GF-D8 (cell line): ENCODE results near the gene PCAT7.
"Not testable (repeated sequence)": the region's sequence is repeated elsewhere in the genome, so short reads cannot be mapped to it uniquely, and the experiment has no call there.

ENCODE experiments used
- DNase-seq: peaks from one replicate; lab custom pipeline; 2025; lab: John Stamatoyannopoulos, UW

PCAT7 gene

DNA sequence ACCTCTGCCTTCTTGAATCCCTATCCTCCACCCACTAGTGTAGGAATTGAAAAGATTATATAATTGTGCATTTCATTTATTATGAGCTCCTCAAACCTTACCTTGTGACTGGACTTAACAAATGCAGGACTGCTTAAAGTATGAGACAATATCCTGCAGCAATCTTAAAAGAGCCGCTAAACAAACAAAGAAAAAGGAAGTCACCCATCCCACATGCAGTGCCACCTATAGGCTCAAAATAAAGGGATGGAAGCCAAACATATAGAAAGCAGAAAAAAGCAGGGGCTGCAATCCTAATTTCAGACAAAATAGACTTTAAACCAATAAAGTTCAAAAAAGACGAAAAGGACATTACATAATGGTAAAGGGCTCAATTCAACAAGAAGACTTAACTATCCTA, 8.7 kb downstream of the PCAT7 start:
- DNase-seq = peak; percentile 23

DNA sequence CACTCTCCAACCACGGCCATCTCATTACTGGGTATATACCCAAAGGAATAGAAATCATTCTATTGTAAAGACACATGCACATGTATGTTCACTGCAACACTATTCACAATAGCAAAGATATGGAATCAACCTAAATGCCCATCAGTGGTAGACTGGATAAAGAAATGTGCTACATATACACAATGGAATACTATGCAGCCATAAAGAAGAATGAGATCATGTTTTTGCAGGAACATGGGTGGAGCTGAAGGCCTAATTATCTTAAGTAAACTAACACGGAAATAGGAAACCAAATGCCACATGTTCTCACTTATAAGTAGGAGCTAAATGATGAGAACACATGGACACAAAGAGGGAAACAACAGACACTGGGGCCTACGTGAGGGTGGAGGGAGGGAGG, 9.4 kb downstream of the PCAT7 start:
- not testable (repeated sequence) for DNase-seq

DNA sequence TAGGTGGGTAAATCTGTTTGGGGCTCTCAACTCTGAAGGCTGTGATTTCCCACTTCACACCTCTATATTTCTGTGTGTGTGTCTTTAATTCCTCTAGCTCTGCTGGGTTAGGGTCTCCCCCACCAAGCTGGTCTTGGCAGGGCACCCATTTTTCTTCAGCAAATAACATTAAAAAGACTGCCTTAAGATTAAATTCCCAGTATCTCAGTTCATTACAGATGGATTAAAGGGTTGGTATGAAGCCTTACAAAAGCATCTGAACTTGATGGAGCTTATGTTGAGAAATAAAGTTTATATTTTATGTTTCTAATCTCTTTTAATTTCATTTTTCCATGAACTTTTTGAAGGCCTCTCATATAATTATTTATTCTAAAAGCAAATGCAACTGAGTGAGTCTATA, 11.7 kb downstream of the PCAT7 start:
- DNase-seq = no peak

DNA sequence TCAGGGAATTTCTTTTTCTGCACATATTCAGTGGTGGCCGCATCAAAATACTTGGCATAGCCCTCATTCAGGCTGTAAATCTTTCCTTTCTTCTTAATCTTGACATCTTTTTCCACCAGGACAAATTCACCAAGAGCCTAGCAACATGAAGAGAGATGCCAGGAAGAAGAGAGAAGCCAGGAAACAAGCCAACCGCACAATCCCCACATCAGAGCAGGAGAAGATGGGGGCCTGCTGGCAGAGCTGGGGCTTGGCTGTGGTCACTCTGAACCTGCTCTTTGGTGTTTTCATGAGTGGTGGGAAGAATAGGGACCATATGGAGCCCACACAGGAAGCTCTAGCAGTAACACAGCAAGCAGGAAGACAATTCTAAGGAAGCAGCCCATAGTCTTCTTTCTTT, 12.4 kb downstream of the PCAT7 start:
- no peak for DNase-seq

- no peak for DNase-seq
These were observed 13.5 kb downstream of the PCAT7 start for GRCh38 chr9:94568250-94568889.

GRCh38 chr9:94568972-94569712, 14.3 kb downstream of the PCAT7 start:
- DNase-seq = no peak

GRCh38 chr9:94576131-94576530, 21.2 kb downstream of the PCAT7 start:
- no peak for DNase-seq

GRCh38 chr9:94577036-94577435, 22.2 kb downstream of the PCAT7 start:
- no peak for DNase-seq

GRCh38 chr9:94577571-94577970, 22.7 kb downstream of the PCAT7 start:
- DNase-seq = no peak

GRCh38 chr9:94581728-94582127, 26.8 kb downstream of the PCAT7 start:
- no peak for DNase-seq

- no peak for DNase-seq
These were observed 29.7 kb downstream of the PCAT7 start for GRCh38 chr9:94584555-94584954.

- no peak for DNase-seq
These were observed 31.4 kb downstream of the PCAT7 start for GRCh38 chr9:94586316-94586715.

GRCh38 chr9:94586814-94587213, 31.9 kb downstream of the PCAT7 start:
- DNase-seq = no peak

GRCh38 chr9:94588681-94589080, 33.8 kb downstream of the PCAT7 start:
- DNase-seq = no peak

GRCh38 chr9:94591046-94591545, 36.2 kb downstream of the PCAT7 start:
- not testable (repeated sequence) for DNase-seq

- no peak for DNase-seq
These were observed 37.0 kb downstream of the PCAT7 start for GRCh38 chr9:94591876-94592275.

GRCh38 chr9:94592683-94593082, 37.8 kb downstream of the PCAT7 start:
- not testable (repeated sequence) for DNase-seq

DNA sequence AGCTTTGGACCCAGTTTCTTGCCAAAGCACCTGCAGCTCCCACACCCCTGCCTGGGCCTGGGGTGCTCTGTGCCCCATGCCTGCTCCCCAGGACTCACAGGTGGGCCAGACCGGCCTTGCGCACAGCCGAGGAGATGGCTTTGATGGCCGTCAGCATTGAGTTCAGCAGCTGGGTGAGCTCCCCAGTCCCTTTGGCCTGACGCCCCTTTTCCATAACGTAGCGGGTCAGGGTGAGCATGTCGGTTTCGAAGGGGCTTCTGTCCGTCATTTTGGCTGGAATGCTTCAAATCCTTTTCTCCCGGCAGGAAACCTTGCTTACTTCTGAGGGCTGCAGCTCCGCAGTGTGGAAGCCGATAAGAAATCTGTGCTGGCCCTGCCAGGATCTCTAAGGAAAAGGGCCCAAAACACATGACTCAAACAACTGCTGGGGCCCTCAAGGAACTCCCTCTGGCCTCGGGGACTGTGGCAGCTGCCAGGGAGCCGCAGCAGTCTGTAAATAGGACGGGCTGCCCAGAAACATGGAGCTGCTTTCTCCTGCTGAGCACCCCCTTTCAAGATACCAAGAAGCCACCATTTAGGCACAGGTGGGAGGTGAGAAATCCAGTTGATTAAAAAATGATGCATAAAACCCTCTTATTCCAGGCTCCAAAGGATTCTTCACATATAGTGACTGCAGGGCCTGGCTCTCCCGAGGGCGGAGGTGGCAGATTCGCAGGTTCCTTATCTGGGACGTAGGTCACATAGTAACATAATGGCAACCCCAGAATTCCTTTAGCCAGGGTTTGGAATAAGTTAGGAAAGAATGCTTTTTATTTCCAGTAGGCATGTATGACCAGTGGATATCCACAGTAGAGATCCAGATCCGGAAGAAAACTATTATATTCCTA, 38.8 kb downstream of the PCAT7 start, which contains the start of gene FBP2:
Gene FBP2, minus strand, starts transcription at position 366 of the 887 bp plus-strand sequence. Its CDS starts 98 bp downstream, at position 268.
- DNase-seq = no peak

GRCh38 chr9:94599102-94599501, 44.2 kb downstream of the PCAT7 start:
- no peak for DNase-seq

DNA sequence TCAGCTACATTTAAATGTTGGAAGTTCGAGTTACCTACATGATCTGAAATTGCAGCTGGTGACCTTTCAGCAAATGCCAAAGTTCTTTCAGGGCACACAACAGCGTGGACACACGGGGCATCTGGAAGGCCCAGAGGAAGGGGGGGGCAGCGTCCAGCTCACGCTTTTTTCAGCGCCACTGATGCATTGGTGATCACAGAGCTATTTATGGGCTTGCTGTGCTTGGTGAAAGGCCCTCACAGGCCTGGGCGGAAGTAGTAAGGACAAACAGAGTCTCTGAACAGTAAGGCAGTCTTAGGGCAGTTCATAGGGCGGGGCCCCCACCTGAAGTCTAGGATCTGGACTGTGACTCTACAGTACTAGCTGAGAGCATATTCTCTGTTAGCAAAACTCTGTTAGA, 45.4 kb downstream of the PCAT7 start:
- DNase-seq = no peak

- DNase-seq = no peak
These were observed 45.8 kb downstream of the PCAT7 start for GRCh38 chr9:94600715-94601114.

DNA sequence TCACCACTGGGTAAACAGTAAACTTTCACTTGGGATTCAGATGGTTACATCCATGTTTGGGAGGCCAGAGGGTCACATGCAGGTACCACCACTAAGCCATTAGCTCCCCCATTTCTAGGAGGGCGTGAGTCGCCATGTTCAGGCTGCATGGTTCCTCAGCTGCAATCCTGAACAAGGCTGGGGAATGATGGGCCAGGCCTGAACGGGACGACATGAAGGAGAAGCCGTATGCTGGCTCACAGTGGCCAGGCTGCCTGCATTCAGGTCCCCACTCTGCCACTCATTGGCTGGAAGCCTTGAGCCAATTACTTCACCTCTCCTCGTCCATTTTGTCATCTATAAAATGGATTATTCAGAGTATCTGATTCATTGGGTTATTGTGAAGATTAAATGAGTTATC, 47.8 kb downstream of the PCAT7 start:
- DNase-seq = no peak
